GM18861 (cell line): ENCODE results near the gene FRMD7.
"Not testable (repeated sequence)": the region's sequence is repeated elsewhere in the genome, so short reads cannot be mapped to it uniquely, and the experiment has no call there.

Experiments used
- ATAC-seq: cut with Tn5 transposase; IDR thresholded peaks from one replicate; pipeline ENCODE4 v1.9.1; 2021; ENCODE audit not compliant: unreplicated experiment

FRMD7 gene

GRCh38 chrX:132127743-132128142, at the start of gene FRMD7:
Gene FRMD7, minus strand, starts transcription at chrX:132128020. Its CDS starts 176 bp downstream, at chrX:132127844.
- ATAC-seq = no peak

- ATAC-seq = no peak
Observed at GRCh38 chrX:132173647-132174046, 45.8 kb upstream of the FRMD7 start.

- no peak for ATAC-seq
Observed at GRCh38 chrX:132171881-132172280, 44.1 kb upstream of the FRMD7 start.

GRCh38 chrX:132171478-132171877, 43.7 kb upstream of the FRMD7 start:
- ATAC-seq = no peak

GRCh38 chrX:132169554-132169953, 41.7 kb upstream of the FRMD7 start:
- ATAC-seq = no peak

- ATAC-seq = no peak
Observed at GRCh38 chrX:132165651-132166050, 37.8 kb upstream of the FRMD7 start.

- no peak for ATAC-seq
Observed at GRCh38 chrX:132165005-132165404, 37.2 kb upstream of the FRMD7 start.

GRCh38 chrX:132163094-132163493, 35.3 kb upstream of the FRMD7 start:
- not testable (repeated sequence) for ATAC-seq

GRCh38 chrX:132153166-132153565, 25.3 kb upstream of the FRMD7 start:
- no peak for ATAC-seq

GRCh38 chrX:132146456-132146855, 18.6 kb upstream of the FRMD7 start:
- ATAC-seq = no peak

GRCh38 chrX:132144061-132144460, 16.2 kb upstream of the FRMD7 start:
- no peak for ATAC-seq

GRCh38 chrX:132125906-132126305, 1.9 kb downstream of the FRMD7 start:
- ATAC-seq = no peak

GRCh38 chrX:132120913-132121312, 6.9 kb downstream of the FRMD7 start:
- ATAC-seq = no peak

GRCh38 chrX:132119821-132120515, 7.9 kb downstream of the FRMD7 start:
- no peak for ATAC-seq

- no peak for ATAC-seq
Observed at GRCh38 chrX:132119283-132119682, 8.5 kb downstream of the FRMD7 start.

- no peak for ATAC-seq
Observed at GRCh38 chrX:132118358-132118757, 9.5 kb downstream of the FRMD7 start.

- no peak for ATAC-seq
Observed at GRCh38 chrX:132115792-132116191, 12.0 kb downstream of the FRMD7 start.

GRCh38 chrX:132114607-132115006, 13.2 kb downstream of the FRMD7 start:
- no peak for ATAC-seq

GRCh38 chrX:132107291-132107690, 20.5 kb downstream of the FRMD7 start:
- no peak for ATAC-seq

- ATAC-seq = no peak
Observed at GRCh38 chrX:132101799-132102198, 26.0 kb downstream of the FRMD7 start.

GRCh38 chrX:132101206-132101605, 26.6 kb downstream of the FRMD7 start:
- no peak for ATAC-seq

GRCh38 chrX:132098704-132099103, 29.1 kb downstream of the FRMD7 start:
- not testable (repeated sequence) for ATAC-seq

- ATAC-seq = no peak
Observed at GRCh38 chrX:132094164-132094563, 33.7 kb downstream of the FRMD7 start.
